HG03103 (cell line): ENCODE data around the gene RFFL.
A peak's percentile ranks its signal among the peaks of the same experiment; 100 is the strongest.
"Not testable (repeated sequence)": the region's sequence is repeated elsewhere in the genome, so short reads cannot be mapped to it uniquely, and the experiment has no call there.

Experiments
- ATAC-seq: cut with Tn5 transposase; IDR thresholded peaks from one replicate; pipeline ENCODE4 v1.9.1; 2021; ENCODE audit warnings: low read depth; ENCODE audit not compliant: unreplicated experiment

Gene RFFL

DNA sequence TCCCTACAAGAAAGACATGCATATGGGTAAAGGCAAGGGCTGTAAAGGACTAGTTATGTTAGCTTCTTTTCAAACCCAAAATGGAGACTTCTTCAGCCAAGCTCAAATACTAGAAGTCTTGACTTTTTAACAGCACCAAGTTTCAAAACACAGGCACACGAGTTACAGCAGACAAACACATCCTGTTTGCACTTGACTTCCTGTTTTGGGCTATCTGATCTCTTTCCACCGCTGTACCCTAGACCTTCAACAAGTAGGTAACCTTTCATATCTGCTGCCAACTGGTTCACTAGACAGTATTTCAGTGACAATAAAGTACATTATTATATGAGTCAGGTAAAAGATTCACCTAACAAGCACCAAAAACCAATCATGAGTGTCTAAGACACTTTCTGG lies 12.3 kb downstream of the RFFL start:
- no peak for ATAC-seq

GRCh38 chr17:35050170-35050569 lies 13.3 kb downstream of the RFFL start:
- ATAC-seq = no peak

DNA sequence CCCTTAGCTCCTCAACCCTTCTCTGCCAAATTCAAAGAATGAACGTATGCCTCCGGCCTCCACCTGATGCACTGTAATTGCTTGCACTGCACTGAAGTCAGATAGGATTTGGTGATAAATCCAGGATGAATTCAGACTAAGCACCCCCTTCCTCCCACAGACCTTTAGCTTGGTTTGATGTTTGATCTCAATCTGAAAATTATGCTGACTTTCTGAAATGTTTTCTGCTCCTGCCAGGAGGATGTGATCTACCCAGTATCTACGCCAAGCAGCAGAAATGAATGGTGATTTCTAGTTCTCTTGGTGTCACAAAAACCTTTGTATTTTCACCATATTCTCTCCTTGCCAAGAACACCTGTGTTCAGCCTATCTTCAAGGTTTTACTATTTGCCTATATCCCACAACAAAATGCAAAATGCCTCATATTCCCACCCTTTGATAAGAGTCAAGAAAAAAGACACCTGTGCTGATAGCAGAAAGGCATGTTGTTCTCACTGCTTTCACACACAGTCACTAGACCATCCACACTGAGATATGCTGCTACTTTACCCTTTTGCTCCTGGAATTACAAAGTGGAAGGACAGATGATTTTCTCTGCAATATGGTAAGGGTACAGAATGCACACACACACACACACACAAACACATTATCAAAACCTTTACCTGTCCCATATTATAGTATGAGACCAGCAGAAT lies 14.7 kb downstream of the RFFL start:
- no peak for ATAC-seq

DNA sequence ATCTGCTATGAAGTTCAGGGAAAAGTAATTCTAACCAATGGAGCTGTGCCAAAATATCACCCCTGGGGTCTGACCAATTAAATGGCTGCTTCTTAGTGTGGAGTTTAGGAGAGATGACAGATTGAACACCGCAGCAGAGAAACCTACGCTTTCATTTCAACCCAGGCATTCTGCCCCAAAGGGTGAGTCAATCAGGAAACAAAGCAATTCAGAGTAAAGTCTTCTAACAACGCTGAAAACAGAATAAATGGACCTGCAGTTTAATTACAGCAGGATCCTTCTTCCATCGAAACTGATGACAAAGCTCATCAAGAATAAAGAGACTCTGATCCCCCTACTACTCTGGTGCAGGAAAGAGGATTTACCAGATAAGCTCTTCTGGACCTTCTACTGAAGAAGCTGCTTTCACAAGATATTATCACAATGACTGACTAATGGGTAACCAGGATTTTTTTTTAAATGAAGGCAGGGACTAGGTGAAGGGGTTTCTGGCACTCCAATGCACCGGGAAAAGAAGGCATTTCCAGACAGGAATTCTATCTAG lies 16.7 kb downstream of the RFFL start:
- peak; percentile 49 for ATAC-seq

GRCh38 chr17:35046245-35046644 lies 17.3 kb downstream of the RFFL start:
- no peak for ATAC-seq

- ATAC-seq = not testable (repeated sequence)
Measured at GRCh38 chr17:35045458-35045979, 18.0 kb downstream of the RFFL start.

DNA sequence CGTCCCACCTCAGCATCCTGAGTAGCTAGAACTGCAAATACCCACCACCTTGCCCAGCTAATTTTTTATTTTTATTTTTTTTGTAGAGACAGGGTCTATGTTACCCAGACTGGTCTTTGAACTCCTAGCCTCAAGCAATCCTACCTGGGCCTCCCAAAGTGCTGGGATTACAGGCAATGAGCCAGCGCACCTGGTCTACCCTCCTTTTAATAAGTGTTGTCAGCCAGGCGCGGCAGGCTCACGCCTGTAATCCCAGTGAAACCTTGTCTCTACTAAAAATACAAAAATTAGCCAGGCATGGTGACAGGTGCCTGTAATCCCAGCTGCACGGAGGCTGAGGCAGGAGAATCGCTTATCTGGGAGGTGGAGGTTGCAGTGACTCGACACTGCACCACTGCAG lies 19.3 kb downstream of the RFFL start:
- no peak for ATAC-seq

- ATAC-seq = no peak
Measured at GRCh38 chr17:35041390-35041789, 22.1 kb downstream of the RFFL start.

DNA sequence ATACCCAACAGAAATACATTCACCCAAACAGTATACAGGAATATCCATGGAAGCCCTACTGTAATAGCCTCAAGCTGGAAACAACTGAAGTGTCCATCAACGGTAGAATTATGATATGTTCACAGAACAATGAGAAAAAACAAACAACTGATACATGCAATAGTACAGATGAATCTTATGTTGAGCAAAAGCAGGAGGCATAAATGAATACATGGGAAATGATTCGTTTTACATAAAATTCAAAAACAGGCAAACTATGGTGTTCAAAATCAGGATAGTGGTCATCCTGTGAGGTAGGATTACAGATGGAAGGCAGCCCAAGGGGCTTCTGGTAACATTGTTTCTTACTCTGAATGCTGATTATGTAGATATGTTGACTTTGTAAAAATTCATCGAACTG lies 25.1 kb downstream of the RFFL start:
- ATAC-seq = no peak

- ATAC-seq = no peak
Measured at GRCh38 chr17:35030780-35031179, 32.7 kb downstream of the RFFL start.

GRCh38 chr17:35028531-35029262 lies 34.8 kb downstream of the RFFL start:
- no peak for ATAC-seq

DNA sequence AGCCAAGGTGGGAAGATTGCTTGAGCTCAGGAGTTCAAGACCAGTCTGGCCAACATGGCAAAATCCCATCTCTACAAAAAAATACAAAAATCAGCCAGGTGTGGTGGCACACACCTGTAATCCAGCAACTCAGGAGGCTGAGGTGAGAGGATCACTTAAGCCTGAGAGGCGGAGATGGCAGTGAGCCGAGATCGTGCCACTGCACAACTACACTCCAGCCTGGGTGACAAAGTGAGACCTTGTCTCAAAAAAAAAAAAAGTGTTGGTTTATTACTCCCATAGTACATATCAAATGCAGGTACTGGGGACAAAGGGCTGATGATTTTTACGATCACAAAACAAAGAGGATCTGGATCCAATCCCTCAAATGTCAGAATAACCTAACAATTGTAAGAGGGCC lies 35.4 kb downstream of the RFFL start:
- not testable (repeated sequence) for ATAC-seq

GRCh38 chr17:35025541-35025940 lies 38.0 kb downstream of the RFFL start:
- ATAC-seq = no peak

DNA sequence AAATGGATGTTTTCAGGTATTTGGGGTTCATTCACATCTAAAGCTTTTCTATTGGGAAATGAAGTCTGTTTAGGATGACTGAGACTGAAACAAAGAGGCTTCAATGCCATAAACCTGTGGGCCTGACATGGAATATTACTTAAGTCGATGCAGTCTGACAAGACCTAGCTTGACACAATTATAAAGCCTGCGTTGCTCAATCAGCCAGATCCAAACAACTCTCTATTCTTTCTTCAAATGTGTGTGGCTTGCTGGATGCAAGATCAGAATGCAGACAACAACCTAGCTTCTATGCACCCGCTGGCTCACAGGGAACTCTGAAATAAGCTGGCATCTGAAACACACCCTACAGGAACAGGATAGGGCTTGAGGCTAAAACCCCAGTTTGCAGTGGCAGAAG lies 40.0 kb downstream of the RFFL start:
- ATAC-seq = no peak

DNA sequence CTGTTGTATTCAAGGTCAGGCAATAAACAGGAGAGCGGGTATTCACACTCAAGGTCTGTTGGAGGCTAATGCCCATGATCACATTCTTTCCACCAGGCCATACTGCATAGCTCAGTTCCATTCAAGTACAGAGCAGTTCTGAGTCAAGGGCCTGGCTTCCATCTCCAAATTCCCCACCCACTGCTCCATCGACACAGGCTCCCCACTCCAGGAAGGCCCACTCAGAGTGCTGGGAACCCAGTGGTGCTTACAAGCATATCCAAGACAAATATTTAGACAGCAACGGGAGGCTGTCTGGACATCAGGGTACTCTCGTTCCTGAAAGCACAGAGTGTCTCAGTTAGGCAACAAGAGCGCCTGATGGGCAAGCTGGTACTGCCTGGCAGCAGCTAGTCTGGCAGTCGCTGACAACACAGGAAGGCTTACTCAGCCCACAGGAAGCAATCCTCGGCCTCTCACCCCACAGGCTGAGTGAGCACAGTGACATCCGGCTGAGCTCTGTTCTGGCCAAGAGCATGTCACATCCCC lies 40.9 kb downstream of the RFFL start:
- no peak for ATAC-seq

DNA sequence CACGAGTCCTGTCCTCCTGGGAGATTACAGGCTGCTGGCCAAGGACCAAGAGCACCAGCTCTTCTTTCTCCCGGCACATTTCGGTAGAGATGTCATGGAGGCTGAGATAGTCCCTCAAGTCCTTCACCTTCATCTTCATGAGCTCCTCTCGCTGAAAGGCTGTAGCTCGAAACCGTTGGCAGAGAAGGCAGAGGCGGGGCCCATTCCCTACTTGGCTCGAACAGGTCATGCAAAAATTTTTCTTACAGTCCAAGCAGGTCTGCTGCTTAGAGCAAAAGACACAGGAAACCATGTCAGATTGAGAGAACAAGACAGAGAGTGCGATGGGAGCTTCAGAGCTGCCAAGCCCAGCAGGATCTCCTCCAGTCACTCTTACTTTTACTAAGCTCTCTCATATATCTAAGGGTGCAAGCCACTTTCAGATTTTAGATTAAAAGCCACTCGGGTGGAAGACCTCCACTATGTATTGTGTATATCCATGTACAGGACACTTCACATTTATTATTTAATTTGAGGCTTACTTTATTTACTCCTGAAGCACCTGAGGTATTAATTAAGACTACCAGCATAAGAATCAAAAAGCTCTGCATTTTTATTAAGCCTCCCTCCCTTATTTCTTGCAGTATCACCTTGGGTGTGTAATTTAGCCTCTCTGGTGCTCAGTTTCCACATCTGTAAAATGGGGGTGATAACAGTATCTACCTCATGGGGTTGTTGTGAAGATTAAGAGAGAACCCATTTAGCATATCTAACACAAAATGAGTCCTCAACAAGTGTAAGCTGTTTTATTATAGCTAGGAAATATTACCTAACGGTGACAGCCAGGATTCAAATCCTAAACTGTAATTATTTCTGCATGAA lies 41.8 kb downstream of the RFFL start:
- no peak for ATAC-seq

GRCh38 chr17:35019386-35020179 lies 43.9 kb downstream of the RFFL start:
- ATAC-seq = no peak

GRCh38 chr17:35018814-35019213 lies 44.7 kb downstream of the RFFL start:
- ATAC-seq = no peak

DNA sequence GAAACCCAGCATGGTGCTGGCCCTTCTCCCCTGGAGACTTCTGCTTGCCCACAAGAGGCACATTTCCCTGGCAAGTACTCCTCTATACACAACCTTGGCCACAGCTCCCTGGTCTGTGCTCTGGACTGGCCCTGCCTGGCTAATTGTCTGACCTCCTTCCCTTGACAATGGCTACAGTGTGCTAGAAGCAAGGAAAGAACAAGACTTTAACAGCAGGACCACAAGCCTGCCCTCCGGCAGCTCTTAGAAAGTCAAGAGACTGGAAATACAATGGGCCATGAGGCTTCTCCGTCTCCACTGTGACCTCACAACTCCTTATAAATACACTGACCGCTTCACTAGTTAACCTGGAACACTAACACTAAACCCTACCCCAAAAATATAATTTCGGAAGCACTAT lies 46.5 kb downstream of the RFFL start:
- ATAC-seq = no peak

DNA sequence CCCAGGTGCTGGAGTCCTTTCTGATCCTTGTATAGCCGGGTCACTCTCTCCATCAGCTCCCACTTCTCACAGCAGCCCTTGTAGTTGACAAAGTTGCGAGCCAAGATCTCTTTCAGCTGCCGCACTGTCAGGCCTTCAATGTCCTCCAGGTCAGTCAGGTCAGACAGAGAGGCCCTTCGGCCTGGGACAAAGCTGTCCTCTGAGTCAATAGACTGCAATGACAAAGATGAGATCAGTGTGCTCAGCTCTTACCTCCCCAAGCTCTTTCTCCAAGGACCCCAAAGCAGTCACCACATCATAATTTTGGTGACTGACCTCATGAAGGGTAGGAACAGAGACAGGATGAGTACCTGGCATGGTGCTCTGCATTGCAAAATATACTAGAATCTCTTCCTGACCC lies 47.1 kb downstream of the RFFL start:
- ATAC-seq = no peak
